Activated CD8-positive, alpha-beta memory T cell treated with anti-CD3 and anti-CD28 coated beads, Interleukin-2, amount 50 U/mL, for 4 hours (primary cell): ENCODE results near the gene HIPK2.
"Not testable (repeated sequence)": the region's sequence is repeated elsewhere in the genome, so short reads cannot be mapped to it uniquely, and the experiment has no call there.

Source experiments
- DNase-seq: peaks from one replicate; pipeline ENCODE4 v3.0.0-alpha.2; 2020

The HIPK2 gene

DNA sequence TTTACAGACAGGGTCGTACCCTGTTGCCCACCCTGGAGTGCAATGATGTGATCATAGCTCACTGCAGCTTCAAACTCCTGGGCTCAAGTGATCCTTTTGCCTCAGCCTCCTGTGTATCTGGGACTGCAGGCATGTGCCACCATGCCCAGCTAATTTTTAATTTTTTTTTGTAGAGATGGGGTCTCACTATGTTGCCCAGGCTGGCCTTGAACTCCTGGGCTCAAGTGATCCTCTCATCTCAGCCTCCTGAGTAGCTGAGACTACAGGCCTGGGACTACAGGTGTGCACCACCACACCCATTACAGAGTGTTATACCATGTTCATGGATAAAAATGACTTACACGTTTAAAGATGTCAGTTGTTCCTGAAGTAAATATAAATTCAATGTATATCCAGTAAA lies 166.2 kb downstream of the HIPK2 start:
- not testable (repeated sequence) for DNase-seq

DNA sequence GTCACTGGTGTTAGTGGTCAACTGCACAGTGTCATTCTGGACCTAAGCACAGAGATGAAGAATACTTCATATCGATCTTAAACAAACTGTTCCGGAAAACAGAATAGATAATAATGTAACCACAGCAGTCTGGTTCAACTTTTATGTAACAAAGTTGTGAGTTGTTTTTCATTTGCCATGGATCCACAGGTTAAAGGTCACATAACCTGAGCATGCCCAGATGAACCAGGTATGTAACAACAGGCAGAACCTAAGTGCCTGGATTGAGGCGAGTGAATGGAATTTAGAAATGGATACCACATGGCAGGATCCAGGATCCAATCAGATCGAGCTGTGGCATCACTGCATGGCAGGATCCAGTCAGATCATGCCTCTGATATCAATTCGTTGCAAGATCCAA lies 167.2 kb downstream of the HIPK2 start:
- DNase-seq, result no peak

DNA sequence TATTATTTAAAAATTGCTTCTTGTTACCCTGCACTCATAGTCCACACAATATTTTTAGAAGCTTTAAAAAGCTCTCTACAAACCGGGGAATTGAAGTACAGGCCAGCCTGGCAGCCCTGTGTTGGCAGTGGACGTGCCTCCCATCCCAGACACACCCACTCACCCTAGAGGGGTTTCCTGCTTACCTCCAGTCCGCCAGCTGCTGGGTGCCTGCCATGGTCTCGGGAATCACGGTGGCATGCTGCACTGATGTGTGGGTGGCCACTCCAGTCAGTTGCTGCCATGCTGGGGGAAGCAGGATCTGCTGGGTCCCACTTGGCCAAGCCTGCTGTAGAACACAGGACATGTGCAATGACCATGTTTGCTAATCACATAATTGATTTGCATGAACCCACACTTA lies 173.9 kb downstream of the HIPK2 start:
- DNase-seq, result no peak

DNA sequence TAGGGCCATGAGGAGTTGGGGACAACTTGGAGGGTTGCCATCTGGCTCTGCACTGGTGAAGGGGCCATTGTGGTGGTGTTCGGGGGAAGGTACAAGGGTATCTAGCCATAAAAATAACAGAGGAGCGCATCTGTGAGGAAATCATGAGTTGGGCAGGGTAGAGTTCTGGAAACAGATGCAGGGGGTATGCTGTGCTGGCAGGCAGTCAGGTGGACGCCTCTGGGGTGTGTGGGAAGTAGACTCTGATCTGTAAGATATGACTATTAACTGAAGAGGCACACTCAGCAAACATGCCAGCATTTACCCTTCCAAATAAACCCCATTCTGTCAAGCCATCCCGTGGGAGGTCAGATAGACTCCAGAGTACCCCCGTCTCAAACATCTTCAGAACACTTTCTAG lies 174.5 kb downstream of the HIPK2 start:
- no peak for DNase-seq

DNA sequence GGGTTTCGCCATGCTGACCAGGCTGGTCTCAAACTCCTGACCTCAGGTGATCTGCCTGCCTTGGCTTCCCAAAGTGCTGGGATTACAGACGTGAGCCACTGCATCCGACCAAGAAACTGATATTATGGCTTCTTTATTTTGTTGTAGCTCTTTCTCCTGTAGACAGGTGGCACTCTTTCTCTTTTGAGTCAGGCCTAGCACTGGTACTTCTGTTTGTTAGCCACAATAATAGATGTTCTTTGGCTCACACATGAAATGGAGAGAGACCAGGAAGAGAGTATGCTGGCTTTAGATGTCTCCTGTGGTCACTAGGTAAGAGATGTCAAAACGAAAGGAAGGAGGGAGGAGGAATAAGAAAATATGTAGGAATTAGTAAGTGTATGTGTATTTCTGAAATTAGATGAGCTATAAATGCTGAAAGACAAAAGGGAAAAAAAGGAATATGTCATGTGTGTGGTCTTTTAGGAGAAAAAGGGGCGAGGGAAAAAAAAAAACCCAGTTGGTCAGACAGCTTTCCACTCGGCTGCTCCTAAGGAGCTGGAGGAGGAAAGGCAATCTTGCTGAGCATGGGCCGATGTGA lies 175.6 kb downstream of the HIPK2 start:
- no peak for DNase-seq

GRCh38 chr7:139601176-139601575 lies 176.6 kb downstream of the HIPK2 start:
- no peak for DNase-seq

DNA sequence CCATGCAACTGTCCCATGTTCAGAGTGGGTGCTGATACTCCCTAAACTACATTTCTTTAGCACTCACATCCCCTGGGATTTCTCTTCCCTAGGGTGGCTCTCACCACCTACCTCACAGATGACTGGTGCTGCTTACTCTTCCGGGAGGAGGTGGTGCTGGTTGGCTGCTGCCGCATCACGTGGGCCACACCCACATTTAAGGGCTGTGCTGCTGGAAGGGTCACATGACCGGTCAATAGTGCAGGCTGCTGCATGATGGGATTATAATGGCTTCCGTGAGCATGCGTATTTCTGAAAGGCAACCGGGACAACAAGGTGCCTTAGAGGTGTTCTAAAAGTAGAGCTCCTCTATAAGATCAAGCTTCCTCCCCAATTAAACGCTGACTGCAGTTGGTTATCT lies 177.5 kb downstream of the HIPK2 start:
- no peak for DNase-seq

GRCh38 chr7:139598642-139599041 lies 179.2 kb downstream of the HIPK2 start:
- DNase-seq, result no peak

- DNase-seq, result no peak
Observed at GRCh38 chr7:139597028-139597427, 180.8 kb downstream of the HIPK2 start.

GRCh38 chr7:139596626-139597025 lies 181.2 kb downstream of the HIPK2 start:
- DNase-seq, result no peak

DNA sequence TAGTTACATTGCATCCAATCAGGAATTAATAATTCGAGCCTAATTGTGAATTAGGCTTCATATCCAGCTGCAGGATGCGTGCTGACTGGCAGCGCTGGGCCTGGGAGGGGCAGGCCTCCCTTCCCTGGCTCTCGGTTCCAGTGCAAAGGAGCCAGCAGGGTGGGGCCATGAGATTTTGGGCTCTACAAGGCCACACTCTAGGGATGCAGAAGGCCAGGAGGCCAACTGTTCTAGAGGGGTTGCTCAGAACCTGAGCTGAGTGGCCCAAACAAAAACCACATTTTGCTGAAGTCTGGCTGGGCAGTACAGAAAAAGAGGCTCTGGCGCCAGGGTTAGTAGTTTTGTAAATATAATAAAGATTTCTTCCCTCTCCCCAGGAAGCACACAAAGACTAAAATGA lies 182.0 kb downstream of the HIPK2 start:
- DNase-seq, result no peak

- no peak for DNase-seq
Observed at GRCh38 chr7:139594911-139595476, 182.8 kb downstream of the HIPK2 start.

DNA sequence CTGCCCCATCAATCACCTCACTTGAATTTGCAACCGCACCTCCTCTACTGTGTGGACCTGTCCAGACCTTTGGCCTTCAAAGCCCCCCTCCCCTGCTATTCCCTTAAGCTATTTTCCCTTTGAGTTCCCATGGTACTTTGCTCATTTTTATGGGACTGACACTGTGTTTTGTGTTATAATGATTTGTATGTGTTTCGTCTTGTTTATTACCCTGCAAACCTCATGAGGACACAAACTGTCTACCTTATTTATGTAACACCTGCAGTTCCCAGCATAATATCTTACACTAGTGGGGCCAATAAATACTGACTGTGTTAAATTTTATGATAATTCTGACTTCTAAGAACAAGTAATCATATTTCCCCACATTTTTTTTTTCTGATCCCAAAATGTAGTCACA lies 183.7 kb downstream of the HIPK2 start:
- no peak for DNase-seq

DNA sequence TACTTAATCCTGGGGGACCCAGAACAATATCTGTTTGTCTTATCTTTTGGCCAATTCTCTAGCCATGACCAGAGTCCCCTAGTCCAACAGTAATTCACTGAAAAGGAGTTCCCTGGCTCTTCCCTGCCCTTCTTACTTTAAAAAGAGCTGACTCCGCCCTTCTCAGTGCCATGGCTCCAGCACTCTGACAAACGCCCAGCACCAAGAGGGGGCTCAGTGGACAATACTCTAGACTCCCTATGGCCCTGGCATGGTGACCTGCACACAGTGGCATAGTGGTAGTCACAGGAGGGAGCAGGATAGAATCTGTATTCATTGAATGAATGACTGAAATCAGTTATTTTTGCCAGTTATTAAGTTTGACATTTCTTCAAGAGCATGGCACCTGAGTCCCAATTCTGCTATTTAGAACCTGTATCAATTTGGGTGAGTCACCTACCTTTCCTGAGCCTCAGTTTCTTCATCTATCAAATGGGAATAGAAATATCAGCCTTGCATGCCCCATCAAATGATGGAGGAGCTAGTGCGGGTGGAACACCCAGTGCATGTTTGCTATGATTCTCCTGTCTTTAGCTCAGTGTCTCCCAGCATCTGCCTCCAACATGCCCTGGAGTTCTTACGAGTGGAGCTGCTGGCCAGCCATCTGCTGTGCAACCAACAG lies 184.9 kb downstream of the HIPK2 start:
- DNase-seq, result no peak

DNA sequence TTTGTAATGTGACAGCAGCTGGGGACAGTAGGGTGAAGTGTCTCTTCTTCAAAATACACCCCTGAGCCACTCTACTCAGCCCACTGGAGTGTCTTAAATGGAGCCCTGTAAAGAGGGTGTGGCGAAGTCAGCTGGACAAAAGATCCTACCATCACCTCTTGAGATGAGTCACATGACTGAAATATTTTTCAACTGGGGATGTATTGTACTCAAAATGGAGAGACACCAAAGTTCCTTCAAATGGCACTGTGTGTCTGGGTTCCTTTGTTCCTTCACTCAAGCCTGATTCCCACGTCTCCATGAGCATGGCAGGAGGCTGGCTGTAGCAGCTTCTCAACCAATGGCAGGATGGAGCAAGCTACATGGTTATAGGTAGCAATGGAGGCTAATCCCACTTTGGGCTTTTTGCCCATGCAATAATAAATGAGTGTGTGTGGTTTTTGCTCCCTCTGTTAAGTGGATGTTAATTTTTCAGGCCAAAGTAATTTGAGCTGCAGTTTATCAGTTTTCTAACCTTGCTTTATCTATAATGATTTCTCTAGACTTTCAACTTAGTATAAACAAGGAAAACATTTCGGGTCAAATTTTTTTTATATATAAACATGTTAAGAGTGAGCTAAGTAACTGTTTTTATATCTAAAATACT lies 186.1 kb downstream of the HIPK2 start:
- no peak for DNase-seq

GRCh38 chr7:139589474-139589873 lies 188.3 kb downstream of the HIPK2 start:
- no peak for DNase-seq

DNA sequence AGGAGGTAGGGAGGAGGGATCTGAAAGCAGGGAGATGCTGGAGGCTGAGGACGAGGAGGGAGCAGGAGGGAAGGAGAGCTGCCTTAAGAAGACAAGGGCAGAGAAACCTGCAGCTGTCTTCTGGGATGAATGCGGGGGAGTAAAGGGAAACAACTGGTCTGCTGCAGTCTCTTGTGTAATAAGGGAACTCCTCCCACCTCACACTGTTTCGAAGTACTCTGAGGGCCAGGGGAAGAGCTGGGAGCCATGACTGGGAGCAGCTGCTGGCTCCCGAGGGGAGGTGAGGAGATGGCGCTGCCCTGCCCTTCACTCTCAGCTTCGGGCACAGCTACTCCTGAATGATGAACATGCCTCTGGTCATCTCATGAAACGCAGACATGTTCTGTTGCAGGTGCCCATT lies 189.2 kb downstream of the HIPK2 start:
- no peak for DNase-seq

GRCh38 chr7:139587535-139587934 lies 190.3 kb downstream of the HIPK2 start:
- no peak for DNase-seq

DNA sequence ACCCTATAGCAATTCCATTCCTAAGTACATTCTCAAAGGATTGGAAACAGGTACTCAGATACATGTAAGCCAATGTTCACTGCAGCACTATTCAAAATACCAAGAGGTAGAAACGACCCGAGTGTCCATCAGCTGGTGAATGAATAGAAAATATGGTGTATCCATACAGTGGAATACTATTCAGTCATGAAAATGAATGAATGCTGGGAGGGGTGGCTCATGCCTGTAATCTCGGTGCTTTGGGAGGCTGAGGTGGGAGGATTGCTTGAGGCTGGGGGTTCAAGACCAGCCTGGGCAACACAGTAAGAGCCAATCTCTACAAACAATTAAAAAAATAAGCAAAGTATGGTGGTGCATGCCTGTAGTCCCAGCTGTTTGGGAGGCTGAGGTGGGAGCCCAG lies 191.5 kb downstream of the HIPK2 start:
- DNase-seq, result no peak

GRCh38 chr7:139585042-139585441 lies 192.8 kb downstream of the HIPK2 start:
- no peak for DNase-seq

DNA sequence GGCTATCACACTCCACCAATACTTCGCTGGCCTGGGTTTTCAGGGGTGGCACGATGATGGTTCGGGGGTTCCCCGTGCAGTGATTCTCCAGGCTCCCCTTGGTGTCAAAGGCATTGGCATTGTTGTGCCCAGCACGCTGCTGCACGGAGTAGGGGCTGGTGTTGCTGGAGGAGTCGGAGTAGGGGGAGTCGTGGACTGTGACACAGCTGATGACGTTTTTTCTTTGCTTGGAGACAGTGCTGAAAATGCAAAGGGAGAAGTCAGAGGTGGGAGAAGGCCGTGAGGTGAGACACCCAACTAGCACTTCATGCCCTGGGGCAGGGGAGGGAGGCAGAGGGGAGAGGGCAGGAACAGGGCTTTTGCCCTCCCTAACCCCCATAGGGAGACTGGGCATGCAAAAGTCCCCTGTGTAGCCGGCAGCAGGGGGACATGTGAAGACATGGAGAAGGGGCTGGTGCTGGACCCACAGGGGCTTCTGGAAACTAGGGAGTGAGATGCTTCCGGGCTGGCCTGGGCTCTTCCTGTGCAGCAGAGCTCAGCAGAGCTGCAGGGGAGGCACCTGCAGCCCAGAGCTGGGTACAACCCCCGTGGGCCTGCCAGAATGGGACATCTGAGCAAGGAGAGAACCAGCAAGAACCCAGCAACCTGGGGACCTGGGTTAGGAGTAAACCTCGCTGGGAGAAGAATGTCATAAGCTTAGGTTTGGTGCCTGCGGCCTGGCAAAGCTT lies 193.8 kb downstream of the HIPK2 start:
- DNase-seq, result no peak

- DNase-seq, result no peak
Observed at GRCh38 chr7:139582671-139583155, 195.1 kb downstream of the HIPK2 start.

DNA sequence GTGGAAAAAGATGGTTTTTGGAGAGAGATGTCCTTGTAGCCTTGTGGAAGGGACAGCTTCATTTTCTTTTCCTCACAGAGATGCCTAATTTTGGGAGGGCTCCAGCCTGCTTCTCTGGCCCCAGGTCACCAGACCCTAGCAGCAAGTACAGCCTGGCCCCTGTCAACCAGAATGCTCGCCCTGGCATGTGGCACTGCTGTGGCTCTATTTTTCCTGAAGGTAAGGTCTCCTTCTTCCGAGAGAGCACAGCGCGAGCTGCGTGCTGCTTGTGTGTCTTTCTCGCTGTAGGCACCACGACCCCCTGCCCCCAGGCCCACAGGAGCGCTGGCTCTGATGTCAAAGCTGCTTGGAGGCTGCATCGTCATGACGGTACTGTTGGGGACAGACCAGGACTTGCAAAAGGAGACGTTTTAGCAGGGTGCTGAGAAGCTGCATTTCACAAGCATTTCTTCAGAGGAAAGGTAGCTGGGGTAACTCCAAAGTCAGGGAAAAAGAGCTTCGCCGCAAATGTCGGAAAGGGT lies 195.6 kb downstream of the HIPK2 start:
- DNase-seq, result no peak
